Endothelial cell of umbilical vein (primary cell): ENCODE data around the gene CLNK. TPM values are rescaled to one million over a fixed set of nuclear protein-coding genes. Genes with fewer than 3 reads are reported as not detected.

Source experiments
- BruUV-seq: library from RNA; stranded (reverse); fragments of 400-500 nt; replicated peaks from 2 replicates; lab custom pipeline; 2021; lab: Mats Ljungman, UMichigan
- CTCF ChIA-PET: fragments of 300-600, 350-600 bp; sonication (Branson Sonifier 250); formaldehyde crosslinking; loops from one replicate; lab custom pipeline; 2021; ENCODE audit warnings: antibody characterized with exemption, inconsistent platforms; lab: Charles Lee
- POLR2A ChIA-PET: fragments of 300-600, 350-600 bp; sonication (Branson Sonifier 250); formaldehyde crosslinking; loops from one replicate; lab custom pipeline; 2021; ENCODE audit warnings: antibody characterized with exemption, inconsistent platforms; lab: Charles Lee
- DNase-seq: peaks from one replicate; pipeline ENCODE4 v3.0.0-alpha.2; 2011; ENCODE audit warnings: low read depth, low spot score
- FAIRE-seq: peaks from 2 replicates; lab custom pipeline; 2011; peaks lifted over from hg19 to GRCh38; lab: Jason Lieb, UNC
- H2AFZ ChIP-seq: 2 replicates; pipeline ENCODE4 v1.6.0; 2012; ENCODE audit warnings: low read depth, low read length, control low read depth, inconsistent platforms
- H3K27ac ChIP-seq: 2 replicates; pipeline ENCODE4 v1.5.1; 2011; ENCODE audit warnings: low read depth, mild to moderate bottlenecking, control low read depth, low read length, moderate library complexity; ENCODE audit not compliant: insufficient read depth
- H3K27me3 ChIP-seq, 2 experiments: 2 replicates each; pipeline versions ENCODE4 v1.6.0 to v1.6.1; 2011; ENCODE audit warnings: low read length in 2 of 2, mixed read lengths in 1 of 2; ENCODE audit not compliant: control insufficient read depth in 2 of 2, insufficient read depth in 2 of 2
- H3K36me3 ChIP-seq, 2 experiments: 2 replicates in 1 of 2; 3 replicates in 1 of 2; pipeline ENCODE4 v1.5.1; 2011; ENCODE audit warnings: low read length in 2 of 2, mild to moderate bottlenecking in 1 of 2, moderate library complexity in 1 of 2; ENCODE audit not compliant: control insufficient read depth in 2 of 2, insufficient read depth in 2 of 2; ENCODE audit errors: extremely low read depth in 1 of 2
- H3K4me1 ChIP-seq: 3 replicates; pipeline ENCODE4 v1.5.1; 2011; ENCODE audit warnings: mild to moderate bottlenecking, low read length; ENCODE audit not compliant: control insufficient read depth, insufficient read depth; ENCODE audit errors: extremely low read depth
- H3K4me2 ChIP-seq: 2 replicates; pipeline ENCODE4 v1.6.1; 2011; ENCODE audit warnings: low read length, control low read depth, mixed read lengths; ENCODE audit not compliant: insufficient read depth
- H3K4me3 ChIP-seq, 3 experiments: fragments of 200-600 bp in 1 of 3; sonication (generic), shearing (Covaris generic) in 1 of 3; replicated peaks in 1 of 3; 2 replicates each; pipeline ENCODE4 v1.5.1; 2011 to 2016; ENCODE audit warnings: control low read depth in 3 of 3, low read length in 3 of 3, mild to moderate bottlenecking in 2 of 3, inconsistent platforms in 1 of 3, low read depth in 1 of 3, moderate library complexity in 1 of 3; ENCODE audit not compliant: insufficient read depth in 1 of 3
- H3K79me2 ChIP-seq: 2 replicates; pipeline ENCODE4 v1.6.0; 2012; ENCODE audit warnings: low read length, inconsistent platforms; ENCODE audit not compliant: control insufficient read depth, insufficient read depth
- H3K9ac ChIP-seq: replicated peaks from 2 replicates; pipeline ENCODE3; 2011; ENCODE audit warnings: low read length, control low read depth; ENCODE audit not compliant: insufficient read depth; ENCODE audit errors: extremely low read depth
- H3K9me1 ChIP-seq: replicated peaks from 3 replicates; pipeline ENCODE4 v1.6.0; 2011; ENCODE audit warnings: mild to moderate bottlenecking, low read length; ENCODE audit not compliant: control insufficient read depth, insufficient read depth; ENCODE audit errors: extremely low read depth
- H3K9me3 ChIP-seq: replicated peaks from 2 replicates; pipeline ENCODE4 v1.5.1; 2012; ENCODE audit warnings: low read length, inconsistent platforms; ENCODE audit not compliant: control insufficient read depth, insufficient read depth
- H4K20me1 ChIP-seq: replicated peaks from 2 replicates; pipeline ENCODE3; 2011; ENCODE audit warnings: mild to moderate bottlenecking, low read length; ENCODE audit not compliant: control insufficient read depth, insufficient read depth; ENCODE audit errors: extremely low read depth
- EZH2 ChIP-seq: IDR thresholded peaks from 2 replicates; pipeline ENCODE4 v1.6.1; 2012; ENCODE audit warnings: borderline replicate concordance, low read depth, mild to moderate bottlenecking, moderate library complexity, low read length, inconsistent platforms; ENCODE audit not compliant: severe bottlenecking
- FOS ChIP-seq: IDR thresholded peaks from 2 replicates; pipeline ENCODE4 v1.6.1; 2011; ENCODE audit warnings: mild to moderate bottlenecking, low read length, moderate library complexity, borderline replicate concordance; ENCODE audit not compliant: insufficient read depth
- GATA2 ChIP-seq: IDR thresholded peaks from 2 replicates; pipeline ENCODE4 v1.7.0; 2011; ENCODE audit warnings: low read depth, mild to moderate bottlenecking, moderate library complexity, mixed read lengths, low read length; ENCODE audit not compliant: insufficient read length, insufficient read depth
- JUN ChIP-seq: IDR thresholded peaks from 2 replicates; pipeline ENCODE4 v1.6.1; 2011; ENCODE audit warnings: borderline replicate concordance, low read depth; ENCODE audit not compliant: insufficient read length, insufficient read depth
- MYC ChIP-seq: IDR thresholded peaks from one replicate; pipeline ENCODE4 v1.6.1; 2011; ENCODE audit warnings: mild to moderate bottlenecking, low read depth, low read length
- POLR2A ChIP-seq: IDR thresholded peaks from 2 replicates; pipeline ENCODE4 v1.6.1; 2012; ENCODE audit warnings: low read depth, mild to moderate bottlenecking, control low read depth, low read length
- POLR2AphosphoS5 ChIP-seq: IDR thresholded peaks from 2 replicates; pipeline ENCODE4 v1.6.1; 2012; ENCODE audit warnings: low read depth, mild to moderate bottlenecking, control low read depth, low read length, moderate library complexity; ENCODE audit not compliant: insufficient read depth
- dilution Hi-C: fragments of 300-500 bp; cut with MboI; formaldehyde crosslinking; loops from one replicate; pipeline ENCODE4 v1.15.0; 2019; ENCODE audit warnings: low sequenced_read_pairs; ENCODE audit not compliant: extremely low pct_ligation_motif_present
- intact Hi-C: fragments of 100-400 bp; cut with micrococcal nuclease; formaldehyde crosslinking; loops from one replicate; pipeline ENCODE4 v1.10.0; 2022
- polyA plus RNA-seq, 4 experiments: library from polyadenylated mRNA; depleted of rRNA in 3 of 4; stranded (reverse) in 3 of 4; unstranded in 1 of 4; fragments of >200 nt; gene quantifications; 2 replicates each; pipeline versions ENCODE4 v1.2.1 to v1.2.3, GENCODE V29; 2011 to 2012; ENCODE audit warnings: missing spikeins in 1 of 4
- total RNA-seq: library from RNA; stranded (reverse); gene quantifications from 2 replicates; pipeline ENCODE4 v1.2.3, GENCODE V29; 2021
- TF ChIP-seq, protein P1 (sequence below), 2 donors: IDR thresholded peaks; 1 replicate in 1 of 2; 2 replicates in 1 of 2; pipeline ENCODE4 v1.5.1; 2011; ENCODE audit warnings: low read length in 2 of 2, mild to moderate bottlenecking in 2 of 2, moderate library complexity in 2 of 2, control low read depth in 1 of 2, inconsistent platforms in 1 of 2, low read depth in 1 of 2; ENCODE audit not compliant: insufficient read depth in 1 of 2; ENCODE audit errors: extremely low read depth in 1 of 2
- TF ChIP-seq, protein P2 (sequence below): IDR thresholded peaks from 2 replicates; pipeline ENCODE4 v1.6.1; 2011; ENCODE audit not compliant: insufficient read depth, insufficient read length

CLNK gene
- total and polyA plus RNA-seq, 2 donors (not counting 3 experiments of a cell fraction or from before 2014, with no cell fraction given) = not detected

DNA sequence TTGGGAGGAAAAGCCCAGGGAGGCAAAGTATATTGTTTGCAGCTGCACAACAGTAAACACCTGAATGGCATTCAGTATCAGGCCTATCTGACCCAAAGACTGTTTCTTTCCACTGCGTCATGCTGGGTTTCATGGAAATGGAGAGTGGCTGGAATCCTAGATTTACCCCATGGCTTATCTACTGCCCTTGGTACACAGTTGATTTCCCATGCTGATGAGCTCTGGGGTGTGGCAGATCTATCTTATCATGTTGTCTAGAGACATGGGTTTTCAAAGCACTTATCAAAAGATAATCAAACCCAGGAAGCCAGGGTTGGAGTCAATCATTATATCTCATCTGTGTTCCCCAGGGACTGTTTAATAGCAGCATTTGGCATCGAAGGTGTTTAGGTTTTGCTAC is 72.1 kb downstream of the CLNK start:
- dilution Hi-C loops (loop anchor here (25.0 kb wide), 1 partner anchor 1125 kb away; no protein-coding TSS in a partner anchor), intact Hi-C loops (no loop called here)
- no peak overlapping the region for H3K27ac ChIP-seq
- H3K27me3 ChIP-seq = peaks cover 0 to 3% of the 10 kb centered on the region in 2 experiments
- no peak overlapping the region for H3K4me3 ChIP-seq
- no peaks in the 10 kb centered on the region for H3K36me3 ChIP-seq
- no peak overlapping the region for H2AFZ ChIP-seq
- no peak for TF ChIP-seq GATA2
- no peak for TF ChIP-seq FOS
- TF ChIP-seq, protein P1, sequence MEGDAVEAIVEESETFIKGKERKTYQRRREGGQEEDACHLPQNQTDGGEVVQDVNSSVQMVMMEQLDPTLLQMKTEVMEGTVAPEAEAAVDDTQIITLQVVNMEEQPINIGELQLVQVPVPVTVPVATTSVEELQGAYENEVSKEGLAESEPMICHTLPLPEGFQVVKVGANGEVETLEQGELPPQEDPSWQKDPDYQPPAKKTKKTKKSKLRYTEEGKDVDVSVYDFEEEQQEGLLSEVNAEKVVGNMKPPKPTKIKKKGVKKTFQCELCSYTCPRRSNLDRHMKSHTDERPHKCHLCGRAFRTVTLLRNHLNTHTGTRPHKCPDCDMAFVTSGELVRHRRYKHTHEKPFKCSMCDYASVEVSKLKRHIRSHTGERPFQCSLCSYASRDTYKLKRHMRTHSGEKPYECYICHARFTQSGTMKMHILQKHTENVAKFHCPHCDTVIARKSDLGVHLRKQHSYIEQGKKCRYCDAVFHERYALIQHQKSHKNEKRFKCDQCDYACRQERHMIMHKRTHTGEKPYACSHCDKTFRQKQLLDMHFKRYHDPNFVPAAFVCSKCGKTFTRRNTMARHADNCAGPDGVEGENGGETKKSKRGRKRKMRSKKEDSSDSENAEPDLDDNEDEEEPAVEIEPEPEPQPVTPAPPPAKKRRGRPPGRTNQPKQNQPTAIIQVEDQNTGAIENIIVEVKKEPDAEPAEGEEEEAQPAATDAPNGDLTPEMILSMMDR (IDR thresholded peaks at IDR 0.05; ENCODE audit: extremely low read depth in 1 of 2, insufficient read depth in 1 of 2, low read depth in 1 of 2, low read length in 2 of 2) = no peak
- TF ChIP-seq POLR2AphosphoS5 = no peak
- TF ChIP-seq, protein P2, sequence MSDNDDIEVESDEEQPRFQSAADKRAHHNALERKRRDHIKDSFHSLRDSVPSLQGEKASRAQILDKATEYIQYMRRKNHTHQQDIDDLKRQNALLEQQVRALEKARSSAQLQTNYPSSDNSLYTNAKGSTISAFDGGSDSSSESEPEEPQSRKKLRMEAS = no peak
- no peak for TF ChIP-seq EZH2
- no peak for TF ChIP-seq MYC
- no peak for TF ChIP-seq JUN
- TF ChIP-seq POLR2A = no peak
- H3K9me3 ChIP-seq = no peaks in the 10 kb centered on the region
- no peaks in the 10 kb centered on the region for H4K20me1 ChIP-seq
- H3K9ac ChIP-seq = no peak overlapping the region
- no peak for FAIRE-seq
- ChIA-PET POLR2A (no interaction called here), CTCF (no interaction called here)
- DNase-seq = no peak
- BruUV-seq = no TSS peak
- H3K79me2 ChIP-seq = no peaks in the 10 kb centered on the region
- peaks cover 7% of the 10 kb centered on the region for H3K4me1 ChIP-seq
- H3K9me1 ChIP-seq = no peaks in the 10 kb centered on the region
- H3K4me2 ChIP-seq = no peak overlapping the region
